Measurements from ENCODE around the gene NRF1. TPM values are rescaled to one million over a fixed set of nuclear protein-coding genes. Genes with fewer than 3 reads are reported as not detected.

The NRF1 gene
- total and polyA plus RNA-seq, 2 of the 8 experiments (the other 6 are each of a cell fraction or from before 2014, with no cell fraction given): 18.2 to 21.4 TPM

GRCh38 chr7:129634361-129635034 is 23.0 kb downstream of the NRF1 start:
- Histone ChIP-seq H3K79me1 (ENCODE audit: low read depth, low read length) (no peaks in the 10 kb centered on the region; the same call in 1 of the 2 replicates), H2AK5ac (ENCODE audit: low read depth, low read length) (no peak overlapping the region), H3K23ac (ENCODE audit: insufficient read length) (no peak overlapping the region), H2BK15ac (ENCODE audit: low read length) (no peak overlapping the region), H3K4me3 (ENCODE audit: extremely low read depth in 1 of 4, insufficient read depth in 2 of 4, low read depth in 3 of 4, low read length in 4 of 4) (no peak overlapping the region), H4K5ac (ENCODE audit: insufficient read length, low read depth, low read length) (no peak overlapping the region), H3K23me2 (ENCODE audit: low read depth, low read length) (no peaks in the 10 kb centered on the region), H2BK120ac (replicated peaks; ENCODE audit: low read depth, low read length) (no peak overlapping the region), H3K27ac (ENCODE audit: low read depth, low read length) (no peak overlapping the region), H4K91ac (replicated peaks; ENCODE audit: insufficient read length, low read length) (no peak overlapping the region), H2BK12ac (ENCODE audit: low read depth, low read length) (no peak overlapping the region), H4K8ac (ENCODE audit: extremely low read depth, insufficient read depth, low read length) (no peak overlapping the region), H4K20me1 (replicated peaks in 1 of 2; ENCODE audit: control insufficient read depth in 1 of 2, insufficient read depth in 2 of 2, low read length in 2 of 2) (peaks cover 17 to 22% of the 10 kb centered on the region in 2 experiments), H3K4ac (replicated peaks; ENCODE audit: insufficient read length, low read depth, low read length) (no peak overlapping the region), H3K56ac (replicated peaks; ENCODE audit: insufficient read length, low read depth, low read length) (no peak overlapping the region), H3K36me3 (ENCODE audit: control insufficient read depth in 2 of 4, insufficient read depth in 4 of 4, low read length in 3 of 4) (no peaks in the 10 kb centered on the region), H3K9me3 (ENCODE audit: insufficient read depth in 2 of 2, low read depth in 1 of 2, low read length in 1 of 2) (no peaks in the 10 kb centered on the region), H2AFZ (ENCODE audit: low read length) (no peak overlapping the region), H3K9ac (replicated peaks in 1 of 4; ENCODE audit: extremely low read depth in 1 of 4, low read depth in 3 of 4, low read length in 3 of 4) (no peak overlapping the region), H2BK5ac (ENCODE audit: low read depth, low read length) (no peak overlapping the region), H3K14ac (ENCODE audit: insufficient read length) (no peak overlapping the region), H3K18ac (ENCODE audit: extremely low read depth, low read length) (no peak overlapping the region), H3K4me1 (replicated peaks in 1 of 4; ENCODE audit: control insufficient read depth in 3 of 4, insufficient read depth in 4 of 4, low read length in 3 of 4) (peaks cover 0 to 4% (median 2%) of the 10 kb centered on the region in 4 experiments; a peak in 2 of 7 replicates), H3K79me2 (ENCODE audit: control insufficient read depth in 1 of 2, insufficient read depth in 2 of 2, low read length in 2 of 2) (peaks cover 0 to 84% of the 10 kb centered on the region in 2 experiments; a peak in 2 of 4 replicates), H3K4me2 (ENCODE audit: insufficient read depth in 1 of 2, low read depth in 2 of 2, low read length in 2 of 2) (no peak overlapping the region), H3K27me3 (replicated peaks in 1 of 4; ENCODE audit: control insufficient read depth in 3 of 4, extremely low read depth in 1 of 4, insufficient read depth in 3 of 4, low read length in 3 of 4) (peaks cover 0 to 4% (median 0%) of the 10 kb centered on the region in 4 experiments; a peak in 2 of 7 replicates), H2BK20ac (ENCODE audit: low read length) (no peak overlapping the region)
- ChIA-PET POLR2A (ENCODE audit: partially characterized antibody) (no interaction called here), CTCF (ENCODE audit: partially characterized antibody) (interaction anchor here (0.6 to 4.4 kb wide), 15 partner anchors 9 to 483 kb away, joined by 3 to 32 read pairs (median 3); no protein-coding TSS in a partner anchor)
- TF ChIP-seq ZNF274 (IDR thresholded peaks at IDR 0.05; ENCODE audit: borderline replicate concordance, extremely low read depth, low read length): no peak
- TF ChIP-seq BRCA1 (IDR thresholded peaks at IDR 0.05; ENCODE audit: low read depth, low read length): no peak
- no peak for TF ChIP-seq HDAC6 (IDR thresholded peaks at IDR 0.05; ENCODE audit: low read depth, low read length)
- TF ChIP-seq NANOG (IDR thresholded peaks at IDR 0.05; ENCODE audit: insufficient read depth, low read depth, low read length, poor library complexity, severe bottlenecking): no peak
- no peak for TF ChIP-seq ASH2L (IDR thresholded peaks at IDR 0.05; ENCODE audit: low read length)
- TF ChIP-seq RAD21 (IDR thresholded peaks at IDR 0.05 in 1 of 2, conservative IDR thresholded peaks at IDR 0.05 in 1 of 2; ENCODE audit: low read depth in 2 of 2, low read length in 2 of 2): no peak
- TF ChIP-seq CREB1 (IDR thresholded peaks at IDR 0.05): no peak
- no peak for TF ChIP-seq SIN3A (conservative IDR thresholded peaks at IDR 0.05 in 1 of 2, IDR thresholded peaks at IDR 0.05 in 1 of 2; ENCODE audit: low read depth in 1 of 2, low read length in 2 of 2)
- TF ChIP-seq SRF (IDR thresholded peaks at IDR 0.05; ENCODE audit: low read depth, low read length): no peak
- 87% methylated on average over 2 of the region's 2 CpGs; no CpG with 5 or more reads in 1 of the 2 experiments for WGBS, 2 experiments (ENCODE audit: extremely low coverage in 1 of 2, insufficient coverage in 1 of 2, insufficient read length in 1 of 2, insufficient replicate concordance in 2 of 2, low coverage in 1 of 2, low lambda C conversion rate in 2 of 2, missing lambda C conversion rate in 1 of 2)
- no peak for DNase-seq (ENCODE audit: low read depth in 1 of 2, low spot score in 2 of 2)
- no peak for FAIRE-seq
